Sigmoid colon (tissue), 7 donors: ENCODE results near the gene CCDC24. TPM values are rescaled to one million over a fixed set of nuclear protein-coding genes. Genes with fewer than 3 reads are reported as not detected.

ENCODE experiments used
- DNase-seq: peaks from one replicate; pipeline ENCODE4 v3.0.0-alpha.2; 2019
- H3K27ac ChIP-seq, 4 donors: fragments of 200-600 bp; sonication (generic); one replicate each; pipeline ENCODE4 v1.5.1; 2016 to 2019; ENCODE audit warnings: mild to moderate bottlenecking in 1 of 4
- H3K27me3 ChIP-seq, 3 donors: fragments of 200-600 bp; sonication (generic); one replicate each; pipeline ENCODE4 v1.5.1; 2019; ENCODE audit warnings: mild to moderate bottlenecking in 1 of 3
- H3K36me3 ChIP-seq, 4 donors: fragments of 200-600 bp; sonication (generic); one replicate each; pipeline ENCODE4 v1.5.1; 2016 to 2019
- H3K4me1 ChIP-seq, 4 donors: fragments of 200-600 bp; sonication (generic); one replicate each; pipeline ENCODE4 v1.5.1; 2017 to 2019
- H3K4me3 ChIP-seq, 4 donors: fragments of 200-600 bp; sonication (generic); one replicate each; pipeline ENCODE4 v1.5.1; 2017 to 2019; ENCODE audit warnings: mild to moderate bottlenecking in 2 of 4, moderate library complexity in 1 of 4
- H3K9me3 ChIP-seq, 4 donors: fragments of 200-600 bp in 3 of 4; sonication (generic) in 3 of 4; one replicate each; pipeline versions ENCODE4 v1.5.1 to v1.6.1; 2013 to 2019
- CTCF ChIP-seq, 4 experiments: fragments of 450-650 bp in 3 of 4; fragments of 200-600 bp in 1 of 4; IDR thresholded peaks; one replicate each; pipeline ENCODE4 v1.5.1; 2016 to 2019; ENCODE audit warnings: antibody characterized with exemption in 4 of 4, mild to moderate bottlenecking in 3 of 4, moderate library complexity in 2 of 4
- EP300 ChIP-seq, 4 donors: sonication (generic); formaldehyde crosslinking; IDR thresholded peaks; one replicate each; pipeline ENCODE4 v1.6.1; 2017; ENCODE audit warnings: antibody characterized with exemption in 4 of 4
- POLR2A ChIP-seq, 2 donors: fragments of 450-650 bp; IDR thresholded peaks; one replicate each; pipeline ENCODE4 v1.6.1; 2016; ENCODE audit warnings: antibody characterized with exemption in 2 of 2, mild to moderate bottlenecking in 2 of 2, moderate library complexity in 2 of 2
- POLR2AphosphoS5 ChIP-seq, 4 donors: sonication (generic); formaldehyde crosslinking; IDR thresholded peaks; one replicate each; pipeline ENCODE4 v1.6.1; 2017; ENCODE audit warnings: antibody characterized with exemption in 4 of 4
- WGBS, 2 donors: extraction: QIAGEN DNeasy Blood & Tissue Kit; methylation state at CpG; one replicate each; pipeline ENCODE4 v1.1.7; 2013; 5-methylcytosine and 5-hydroxymethylcytosine counted together
- intact Hi-C: fragments of 100-400 bp; cut with DNase I; formaldehyde crosslinking; loops from one replicate; pipeline ENCODE4 v1.15.1; 2023
- polyA plus RNA-seq, 3 donors: library from polyadenylated mRNA; stranded (reverse); fragments of 200-250 nt; gene quantifications; one replicate each; pipeline ENCODE4 v1.2.3, GENCODE V29; 2013
- total RNA-seq, 4 donors: library from RNA; depleted of rRNA; stranded (reverse); fragments of >200 nt; gene quantifications; one replicate each; pipeline ENCODE4 v1.1.0, GENCODE V29; 2016
- donor health status: healthy with polysubstance abuse.
- donor health status: Bipolar disorder and iron deficiency.
- donor health status: healthy.

Gene CCDC24
- total and polyA plus RNA-seq, 7 donors = 2.7 to 19.2 (median 6.6) TPM

- intact Hi-C loops = loop anchor here (10.0 kb wide), 1 partner anchor 497 kb away; the partner anchor contains the start of gene PTPRF
- no peaks in the 10 kb centered on the region for H3K36me3 ChIP-seq
- H3K27me3 ChIP-seq = no peaks in the 10 kb centered on the region
- H3K27ac ChIP-seq = peak overlapping the region; percentile 86 to 96 (median 94)
- TF ChIP-seq CTCF (IDR thresholded peaks at IDR 0.05) = no peak
- no peak for TF ChIP-seq EP300 (IDR thresholded peaks at IDR 0.05)
- no peak for TF ChIP-seq POLR2A (IDR thresholded peaks at IDR 0.05)
- TF ChIP-seq POLR2AphosphoS5 (IDR thresholded peaks at IDR 0.05) = no peak
- H3K9me3 ChIP-seq = no peaks in the 10 kb centered on the region
- 21 to 67% methylated on average over 6 of the region's 6 CpGs for WGBS, 2 donors
- peaks cover 0 to 67% (median 58%) of the 10 kb centered on the region in 4 donors for H3K4me1 ChIP-seq
- peak; percentile 49 for DNase-seq
- no peak overlapping the region for H3K4me3 ChIP-seq
Observed at GRCh38 chr1:44032170-44032790, 40.9 kb downstream of the CCDC24 start.

- H3K36me3 ChIP-seq = no peaks in the 10 kb centered on the region
- H3K4me1 ChIP-seq = peaks cover 0 to 67% (median 58%) of the 10 kb centered on the region in 4 donors
- H3K9me3 ChIP-seq = no peaks in the 10 kb centered on the region
- no peak for TF ChIP-seq CTCF (IDR thresholded peaks at IDR 0.05)
- intact Hi-C loops = loop anchor here (10.0 kb wide), 1 partner anchor 498 kb away; the partner anchor contains the start of gene PTPRF
- peak overlapping the region in 3 of 4 donors; percentile 86 to 96 (median 96) for H3K27ac ChIP-seq
- 83 to 90% methylated on average over 8 of the region's 8 CpGs for WGBS, 2 donors
- H3K27me3 ChIP-seq = no peaks in the 10 kb centered on the region
- H3K4me3 ChIP-seq = no peak overlapping the region
- peak; percentile 30 for DNase-seq
Observed at GRCh38 chr1:44033041-44033575, 41.7 kb downstream of the CCDC24 start.

- H3K27me3 ChIP-seq = no peaks in the 10 kb centered on the region
- intact Hi-C loops = loop anchor here (10.0 kb wide), 1 partner anchor 499 kb away; the partner anchor contains the start of gene PTPRF
- peak overlapping the region; percentile 6 to 96 (median 91) for H3K27ac ChIP-seq
- no peaks in the 10 kb centered on the region for H3K36me3 ChIP-seq
- WGBS, 2 donors = 80 to 87% methylated on average over 8 of the region's 8 CpGs
- H3K4me3 ChIP-seq = no peak overlapping the region
- H3K4me1 ChIP-seq = peaks cover 0 to 65% (median 57%) of the 10 kb centered on the region in 4 donors
- DNase-seq = peak; percentile 59
- no peaks in the 10 kb centered on the region for H3K9me3 ChIP-seq
- TF ChIP-seq POLR2A (IDR thresholded peaks at IDR 0.05) (no peak), EP300 (IDR thresholded peaks at IDR 0.05) (no peak), CTCF (IDR thresholded peaks at IDR 0.05) (no peak), POLR2AphosphoS5 (IDR thresholded peaks at IDR 0.05) (no peak)
Observed at GRCh38 chr1:44033756-44034155, 42.4 kb downstream of the CCDC24 start.

DNA sequence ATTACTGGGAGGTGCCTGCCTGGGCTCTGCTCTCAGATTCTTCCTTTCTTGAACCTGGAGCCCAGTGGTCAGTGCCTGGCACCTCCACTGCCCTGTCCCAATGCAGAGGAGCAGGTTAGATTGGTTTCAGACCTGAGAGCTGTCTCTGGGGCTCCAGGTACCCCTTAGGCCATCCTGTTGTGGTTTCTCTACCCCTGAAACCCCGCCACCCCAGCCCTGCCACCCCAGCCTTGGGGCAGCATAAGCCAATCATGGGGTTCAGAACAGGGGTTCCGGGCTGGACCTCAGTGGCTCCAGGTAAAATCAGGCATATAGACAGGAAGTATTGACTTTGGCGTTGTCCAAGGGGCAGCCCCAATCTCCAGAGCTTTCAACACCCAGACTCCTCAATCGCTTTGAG, 43.0 kb downstream of the CCDC24 start:
- no peaks in the 10 kb centered on the region for H3K9me3 ChIP-seq
- no peak for DNase-seq
- WGBS, 2 donors = 94 to 96% methylated on average over 4 of the region's 4 CpGs
- no peak overlapping the region for H3K4me3 ChIP-seq
- H3K4me1 ChIP-seq = peaks cover 0 to 58% (median 51%) of the 10 kb centered on the region in 4 donors
- intact Hi-C loops = loop anchor here (10.0 kb wide), 1 partner anchor 500 kb away; the partner anchor contains the start of gene PTPRF
- no peaks in the 10 kb centered on the region for H3K36me3 ChIP-seq
- H3K27ac ChIP-seq = peak overlapping the region in 3 of 4 donors; percentile 86 to 96 (median 96)
- H3K27me3 ChIP-seq = no peaks in the 10 kb centered on the region
- TF ChIP-seq POLR2AphosphoS5 (IDR thresholded peaks at IDR 0.05) (no peak), EP300 (IDR thresholded peaks at IDR 0.05) (no peak), CTCF (IDR thresholded peaks at IDR 0.05) (no peak), POLR2A (IDR thresholded peaks at IDR 0.05) (no peak)
